Left ventricle myocardium superior (tissue), 1 donor: ENCODE results near the gene CPT1B. TPM values are rescaled to one million over a fixed set of nuclear protein-coding genes. Genes with fewer than 3 reads are reported as not detected.
A peak's percentile ranks its signal among the peaks of the same experiment; 100 is the strongest.
"Not testable (repeated sequence)": the region's sequence is repeated elsewhere in the genome, so short reads cannot be mapped to it uniquely, and the experiment has no call there.

Experiments
- ATAC-seq: fragments of 200-7000 bp; cut with Tn5 transposase; one replicate; pipeline ENCODE4 v1.9.1; 2020; ENCODE audit warnings: mild to moderate bottlenecking, moderate library complexity
- DNase-seq: peaks from one replicate; pipeline ENCODE4 v3.0.0-alpha.2; 2020
- intact Hi-C: fragments of 100-400 bp; cut with micrococcal nuclease; formaldehyde crosslinking; loops from one replicate; pipeline ENCODE4 v1.11.0; 2022
- total RNA-seq: library from RNA; stranded (reverse); fragmentation: NEBNext Ultra II Directional; extraction: Animal tissue kit (Norgen Biotek cat#: 25700); gene quantifications from one replicate; pipeline ENCODE4 v1.2.1, GENCODE V29; 2021
- donor health status: DM: no; HTN: yes; CAD: no; lungs with severe emphysema.

CPT1B gene
- total RNA-seq, 1 donor from 2014 or later, result 458 TPM

DNA sequence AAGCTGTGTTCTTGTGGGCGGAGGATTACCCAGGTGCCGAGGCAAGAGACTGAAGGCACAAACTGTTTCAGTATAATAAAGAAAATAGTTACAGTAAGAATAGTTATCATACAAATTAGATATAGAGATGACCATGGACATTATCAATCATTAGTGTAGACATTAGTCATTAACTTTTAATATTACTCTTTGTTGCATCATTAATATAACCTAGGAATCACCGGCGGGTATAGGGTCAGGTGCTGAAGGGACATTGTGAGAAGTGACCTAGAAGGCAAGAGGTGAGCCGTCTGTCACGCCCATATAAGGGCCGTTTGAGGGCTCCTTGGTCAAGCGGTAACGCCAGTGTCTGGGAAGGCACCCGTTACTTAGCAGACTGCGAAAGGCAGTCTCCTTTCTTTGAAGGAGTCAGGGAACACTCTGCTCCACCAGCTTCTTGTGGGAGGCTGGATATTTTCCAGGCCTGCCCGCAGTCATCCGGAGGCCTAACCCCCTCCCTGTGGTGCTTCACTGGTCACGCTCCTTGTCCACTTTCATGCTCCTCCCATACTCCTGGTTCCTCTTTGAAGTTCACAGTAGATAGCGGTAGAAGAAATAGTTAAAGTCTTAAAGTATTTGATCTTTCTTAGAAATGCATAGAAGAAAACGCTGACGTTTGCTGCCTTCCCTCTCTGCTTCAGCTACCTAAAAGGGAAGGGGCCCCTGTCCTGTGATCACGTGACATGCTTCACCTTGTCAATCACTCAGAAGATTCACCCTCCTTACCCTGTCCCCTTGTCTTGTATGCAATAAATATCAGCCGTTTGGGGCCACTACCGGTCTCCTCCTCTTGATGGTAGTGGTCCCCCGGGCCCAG lies 44.1 kb downstream of the CPT1B start:
- intact Hi-C loops, ATAC-seq: not testable (repeated sequence)
- DNase-seq, result peak; percentile 47

DNA sequence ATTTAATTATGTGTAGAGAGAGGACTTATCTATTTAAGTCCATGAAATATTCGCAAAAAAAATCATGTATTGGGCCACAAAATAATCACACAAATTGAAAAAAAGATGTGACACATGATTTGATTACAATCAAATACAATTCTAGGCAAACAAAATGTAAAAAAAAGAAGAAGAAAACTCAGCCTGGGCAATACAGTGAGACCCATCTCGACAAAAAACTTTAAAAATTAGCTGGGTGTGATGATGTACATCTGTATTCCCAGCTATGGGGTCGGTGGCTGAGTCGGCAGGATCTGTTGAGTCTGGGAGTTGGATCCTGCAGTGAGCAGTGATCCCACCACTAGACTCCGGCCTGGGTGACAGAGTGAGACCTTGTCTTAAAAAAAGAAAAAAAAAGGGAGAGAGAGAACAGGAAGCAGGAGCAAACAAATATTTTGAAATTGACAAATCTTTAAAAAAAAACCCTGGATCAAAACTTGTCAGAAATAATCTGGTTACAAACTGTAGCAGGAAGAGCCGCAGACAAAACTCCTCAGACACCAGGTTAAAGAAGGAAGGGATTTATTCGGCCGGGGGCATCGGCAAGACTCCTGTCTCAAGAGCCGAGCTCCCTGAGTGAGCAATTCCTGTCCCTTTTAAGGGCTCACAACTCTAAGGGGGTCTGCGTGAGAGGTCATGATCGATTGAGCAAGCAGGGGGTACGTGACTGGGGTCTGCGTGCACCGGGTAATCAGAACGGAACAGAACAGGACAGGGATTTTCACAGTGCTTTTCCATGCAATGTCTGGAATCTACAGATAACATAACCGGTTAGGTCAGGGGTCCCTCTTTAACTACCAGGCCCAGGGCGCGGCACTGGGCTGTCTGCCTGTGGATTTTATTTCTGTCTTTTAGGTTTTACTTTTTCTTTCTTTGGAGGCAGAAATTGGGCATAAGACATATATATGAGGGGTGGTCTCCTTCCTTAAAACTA lies 45.1 kb downstream of the CPT1B start:
- intact Hi-C loops, result no loop called here
- ATAC-seq, result no peak
- peak; percentile 21 for DNase-seq

DNA sequence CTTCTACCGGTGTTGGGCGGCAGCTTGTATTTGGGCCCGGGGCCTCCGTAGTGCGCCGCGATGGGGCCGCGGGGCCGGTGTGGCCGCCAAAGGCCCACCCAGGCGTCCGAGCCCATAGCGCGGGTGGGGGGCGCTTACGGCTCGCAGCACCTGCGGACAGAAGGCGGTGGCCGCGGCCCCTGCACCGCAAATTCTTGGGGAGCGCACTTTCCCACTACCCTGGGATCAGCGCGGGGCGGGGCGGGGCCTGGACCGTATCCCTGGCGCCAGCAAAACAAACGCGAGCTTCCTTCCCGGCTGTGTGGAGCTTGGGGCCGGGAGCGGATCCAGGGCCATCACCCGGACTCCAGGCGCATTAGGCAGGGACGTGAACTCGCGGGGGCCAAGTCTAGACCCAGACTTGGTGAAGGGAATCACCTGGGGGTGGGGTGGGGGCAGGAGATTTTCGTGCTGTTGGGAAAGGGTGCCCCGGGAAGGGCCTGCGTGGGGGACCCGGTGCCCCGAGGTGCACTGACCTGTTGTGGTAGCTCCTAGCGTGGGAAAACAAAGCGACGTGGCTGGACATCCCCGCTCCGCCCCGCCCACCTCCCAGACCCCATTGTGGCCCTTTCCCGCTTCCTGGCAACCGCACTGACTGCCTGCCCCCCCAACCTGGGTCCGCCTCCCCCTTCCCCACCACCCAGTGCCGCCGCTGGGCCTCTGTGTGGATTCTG lies 46.1 kb downstream of the CPT1B start:
- peak; percentile 90 for DNase-seq
- intact Hi-C loops, result no loop called here
- peak; percentile 63 for ATAC-seq

DNA sequence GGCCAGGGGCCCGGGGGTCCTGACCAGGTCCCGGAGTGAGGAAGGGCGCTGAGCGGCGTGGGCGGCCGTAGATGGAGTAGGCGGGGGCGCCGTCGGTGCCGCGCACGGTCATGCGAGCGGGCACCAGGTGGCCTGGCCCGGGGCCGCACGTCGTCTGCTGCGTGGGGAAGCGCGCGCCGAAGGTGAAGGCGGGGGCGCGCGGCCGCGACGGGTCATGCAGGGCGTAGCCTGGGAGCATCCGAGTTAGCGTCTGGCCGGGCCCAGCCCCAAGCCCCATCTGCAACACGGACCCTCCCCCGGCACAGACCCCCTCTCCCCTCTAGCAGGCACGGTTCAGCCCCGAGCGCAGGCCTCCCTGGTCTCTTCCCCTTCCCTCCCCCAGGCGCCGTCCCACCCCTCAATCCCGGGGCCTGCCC lies 46.7 kb downstream of the CPT1B start:
- peak; percentile 22 for ATAC-seq
- intact Hi-C loops, result no loop called here
- peak; percentile 77 for DNase-seq

DNA sequence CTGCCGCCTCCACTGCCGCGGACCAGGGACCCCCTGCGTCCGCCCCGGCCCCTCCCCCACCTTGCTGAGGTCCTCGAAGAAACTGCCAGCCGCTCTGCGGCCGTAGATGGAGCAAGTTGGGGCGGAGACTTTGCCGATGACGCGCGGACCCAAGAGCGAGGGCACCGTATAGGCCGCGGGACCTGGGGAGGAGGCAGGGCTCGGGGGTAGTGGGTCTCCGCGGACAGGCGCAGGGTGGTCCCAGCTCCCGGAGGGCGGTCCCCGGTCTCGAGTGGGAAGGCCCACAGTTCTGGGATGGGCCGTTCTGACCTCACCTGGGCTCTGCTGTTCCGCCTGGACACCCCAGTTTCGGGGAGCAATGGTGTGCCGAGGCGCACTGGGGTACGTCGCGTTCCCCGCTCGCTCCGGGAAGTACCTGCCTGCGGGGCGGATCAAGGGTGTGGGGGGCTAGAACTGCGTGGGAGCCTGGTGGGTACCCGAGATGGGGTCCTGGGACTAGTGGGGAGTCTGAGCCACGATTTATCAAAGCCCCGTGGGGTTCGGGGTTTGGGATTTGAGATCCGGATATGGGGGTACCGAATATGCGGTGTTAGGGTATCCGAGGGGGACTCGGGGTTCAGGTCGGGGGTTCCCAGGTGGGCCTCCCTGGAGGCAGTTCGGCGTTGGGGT lies 47.2 kb downstream of the CPT1B start:
- peak; percentile 91 for DNase-seq
- peak; percentile 55 for ATAC-seq
- intact Hi-C loops, result no loop called here

DNA sequence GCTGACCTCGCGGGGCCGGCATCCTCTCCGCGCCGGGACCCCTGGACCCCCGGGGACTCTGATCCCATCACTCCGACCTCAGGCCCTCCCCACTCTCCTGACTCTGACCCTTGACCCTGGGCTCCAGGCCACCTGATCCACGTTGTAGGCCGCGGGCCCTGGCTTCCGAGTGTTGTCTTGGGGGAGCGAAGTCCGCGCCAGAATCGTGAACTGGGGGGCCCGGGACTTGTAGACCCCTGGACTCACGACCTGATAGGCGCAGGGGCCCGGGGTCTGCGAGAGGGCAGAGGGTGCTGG lies 47.7 kb downstream of the CPT1B start:
- intact Hi-C loops, result no loop called here

DNA sequence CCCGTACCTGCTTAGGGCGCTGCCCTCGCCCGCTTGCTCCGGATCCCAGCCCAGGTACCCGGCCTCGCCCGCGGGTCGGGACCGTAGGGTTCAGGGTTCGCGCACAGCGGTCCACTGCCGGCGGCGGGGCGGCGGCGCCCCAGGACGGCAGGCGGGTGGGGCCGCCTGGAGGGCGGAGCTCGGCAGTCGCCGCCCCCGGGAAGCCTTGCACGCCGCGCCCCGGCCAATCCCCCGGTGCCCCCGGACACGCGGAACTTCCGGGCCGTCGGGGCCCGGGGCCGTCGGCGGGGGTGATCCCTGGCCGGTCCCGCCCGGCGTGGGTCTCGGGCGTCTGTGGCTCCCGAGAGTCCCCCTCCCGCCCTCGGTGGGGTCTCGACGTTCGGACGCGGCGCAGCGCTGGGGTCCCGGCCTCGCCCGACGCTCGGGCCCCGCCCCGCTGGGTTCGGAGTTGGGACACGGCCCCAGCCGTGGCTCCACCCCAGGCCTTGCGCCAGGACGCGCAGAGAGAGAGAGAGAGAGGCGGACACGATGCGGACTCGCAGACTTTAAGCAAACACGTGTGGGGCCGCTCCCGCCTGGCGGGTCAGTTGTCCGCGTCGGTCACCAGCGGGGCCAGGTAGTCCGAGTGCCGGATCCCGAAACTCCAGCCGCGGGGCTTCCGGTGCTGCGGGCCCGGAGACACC lies 48.2 kb downstream of the CPT1B start, which contains the start of gene TYMP:
Gene TYMP, minus strand, starts transcription at position 116 of the 683 bp plus-strand sequence. CDS start 303 bp downstream, outside the sequence.
- DNase-seq (peak; percentile 91), ATAC-seq (peak; percentile 50)
- intact Hi-C loops, result no loop called here

More for the DNA sequence above, 47.7 kb downstream of the CPT1B start:
- DNase-seq, result no peak
- ATAC-seq, result no peak

DNA sequence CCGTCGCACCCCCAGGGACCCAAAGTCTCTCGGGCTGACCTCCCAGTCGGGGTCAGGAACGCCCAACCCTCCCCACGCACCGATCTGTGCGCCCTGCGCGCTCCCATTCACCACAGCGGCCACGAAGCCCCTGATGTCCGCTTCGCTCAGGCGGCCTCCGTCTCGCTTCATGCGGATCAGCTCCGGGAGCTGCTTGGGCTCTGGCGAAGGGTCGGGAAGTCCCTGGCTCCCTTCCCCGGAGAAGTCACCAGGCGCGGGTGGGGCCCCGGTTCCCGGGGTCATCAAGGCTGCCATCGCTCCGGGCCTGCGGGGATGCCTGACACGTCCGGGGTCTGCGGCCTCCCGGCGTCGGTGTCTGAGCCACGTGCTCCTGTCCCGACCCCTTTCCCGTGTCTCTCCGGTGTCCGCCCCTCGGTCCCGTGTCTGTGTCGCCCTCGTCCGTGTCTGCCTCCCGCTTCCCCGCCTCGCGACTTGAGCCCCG lies 48.8 kb downstream of the CPT1B start:
- no peak for DNase-seq
- intact Hi-C loops, result no loop called here

DNA sequence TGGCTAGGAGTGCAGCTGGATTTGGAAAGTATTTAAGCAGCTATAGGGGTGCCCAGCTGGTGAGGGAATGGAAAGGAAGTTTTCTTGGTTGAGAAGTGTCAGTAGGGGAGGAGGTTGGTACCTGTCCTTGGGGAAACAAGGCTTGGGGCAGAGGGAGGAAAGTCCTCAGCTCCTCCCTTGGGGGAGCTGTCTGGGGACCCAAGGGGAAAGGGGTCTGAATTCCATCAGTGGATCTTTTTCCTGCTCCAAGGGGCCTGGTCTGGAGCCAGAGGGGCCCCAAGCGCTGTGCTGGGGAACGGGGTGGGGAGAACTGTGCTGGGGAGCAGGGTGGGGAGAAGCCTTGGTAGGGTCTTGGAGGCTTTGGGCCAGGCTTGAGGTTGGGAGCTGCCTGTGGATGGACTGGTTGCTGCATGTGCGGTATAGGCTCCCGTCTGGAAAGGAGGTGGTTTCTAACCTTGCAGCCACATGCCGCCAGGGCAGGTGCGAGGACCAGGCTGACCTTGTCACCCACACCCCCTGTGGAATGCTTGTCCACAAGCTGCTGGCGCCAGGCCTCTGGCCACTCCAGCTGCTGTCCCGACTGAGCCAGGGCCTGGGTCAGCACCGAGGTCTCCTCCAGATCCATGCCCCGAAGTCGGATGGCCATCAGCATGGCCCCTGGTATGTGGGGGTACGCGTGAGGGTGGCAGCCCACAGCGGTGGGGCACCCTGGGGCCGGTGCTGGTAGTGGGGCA lies 49.4 kb downstream of the CPT1B start:
- DNase-seq (peak; percentile 53), ATAC-seq (no peak)
- intact Hi-C loops, result no loop called here

More for the DNA sequence above, 48.8 kb downstream of the CPT1B start:
- no peak for ATAC-seq

DNA sequence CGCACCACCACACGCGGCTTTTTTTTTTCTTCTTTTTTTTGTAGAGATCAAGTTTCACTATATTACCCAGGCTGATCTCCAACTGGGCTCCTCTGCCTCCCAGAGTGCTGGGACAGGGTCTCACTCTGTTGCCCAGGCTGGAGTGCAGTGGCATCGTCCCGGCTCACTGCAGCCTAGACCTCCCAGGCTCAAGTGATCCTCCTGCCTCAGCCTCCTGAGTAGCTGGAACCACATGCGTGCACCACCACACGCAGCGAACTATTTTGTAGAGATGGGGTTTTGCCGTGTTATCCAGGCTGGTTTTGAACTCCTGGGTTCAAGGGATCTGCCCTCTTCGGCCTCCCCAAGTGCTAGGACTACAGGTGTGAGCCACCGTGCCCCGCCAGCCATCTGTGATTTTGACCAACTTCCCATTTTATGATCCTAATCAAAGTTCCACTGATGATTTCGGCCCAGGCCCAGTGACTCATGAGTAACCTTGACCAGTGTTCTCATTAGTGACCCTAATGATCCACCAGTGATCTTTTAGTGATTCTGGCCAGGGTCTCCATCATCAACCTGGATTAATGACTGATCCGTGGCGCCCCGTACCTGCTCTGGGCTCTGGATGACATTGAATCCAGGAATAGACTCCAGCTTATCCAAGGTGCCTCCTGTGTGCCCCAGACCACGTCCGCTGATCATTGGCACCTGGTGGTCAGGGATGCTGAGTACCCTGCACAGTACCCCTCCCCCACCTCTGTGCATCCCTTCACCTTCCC lies 50.1 kb downstream of the CPT1B start:
- DNase-seq (no peak), ATAC-seq (no peak)
- intact Hi-C loops, result no loop called here

DNA sequence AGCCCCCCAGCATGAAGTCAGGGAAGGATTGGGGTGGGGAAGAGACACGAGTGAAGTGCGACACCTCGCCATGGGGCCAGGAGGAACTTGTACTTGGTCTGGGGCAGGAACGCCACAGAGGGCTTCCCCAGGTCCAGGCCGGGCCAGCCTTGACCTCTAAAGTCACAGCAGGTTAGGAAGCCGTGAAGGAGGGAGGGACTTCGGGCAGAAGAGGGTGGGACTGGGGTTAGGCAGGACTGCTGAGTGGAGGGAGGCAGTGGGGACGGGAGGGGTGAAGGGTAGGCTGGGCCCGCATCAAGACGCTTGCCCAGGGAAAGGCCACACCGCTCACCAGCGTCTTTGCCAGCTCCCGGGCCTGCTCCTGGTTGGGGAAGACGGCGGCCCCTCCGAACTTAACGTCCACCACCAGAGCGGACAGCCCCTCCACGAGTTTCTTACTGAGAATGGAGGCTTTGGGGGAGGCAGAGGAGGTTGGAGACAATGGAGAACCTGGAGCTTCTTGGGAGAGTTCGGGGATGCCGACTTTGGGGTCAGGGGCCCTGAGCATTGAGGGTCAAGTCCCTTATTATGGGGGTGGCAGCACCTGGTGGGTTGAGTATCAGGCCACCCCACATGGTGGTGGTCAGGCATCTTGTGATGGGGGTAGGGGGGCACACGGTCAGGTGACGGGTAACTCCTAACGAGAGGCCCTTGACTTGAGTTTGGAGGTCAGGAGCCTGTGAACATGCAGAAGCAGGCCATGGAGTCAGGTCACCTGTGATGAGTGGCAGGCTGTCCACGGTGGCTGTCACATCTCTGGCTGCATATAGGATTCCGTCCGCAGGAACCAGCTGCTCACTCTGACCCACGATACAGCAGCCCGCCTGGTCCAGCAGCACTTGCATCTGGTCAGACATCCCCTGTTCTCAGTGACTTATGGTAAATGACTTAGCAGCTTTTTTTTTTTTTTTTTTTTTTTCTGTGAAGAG lies 51.1 kb downstream of the CPT1B start:
- ATAC-seq (peak; percentile 6), DNase-seq (peak; percentile 73)
- intact Hi-C loops, result no loop called here

DNA sequence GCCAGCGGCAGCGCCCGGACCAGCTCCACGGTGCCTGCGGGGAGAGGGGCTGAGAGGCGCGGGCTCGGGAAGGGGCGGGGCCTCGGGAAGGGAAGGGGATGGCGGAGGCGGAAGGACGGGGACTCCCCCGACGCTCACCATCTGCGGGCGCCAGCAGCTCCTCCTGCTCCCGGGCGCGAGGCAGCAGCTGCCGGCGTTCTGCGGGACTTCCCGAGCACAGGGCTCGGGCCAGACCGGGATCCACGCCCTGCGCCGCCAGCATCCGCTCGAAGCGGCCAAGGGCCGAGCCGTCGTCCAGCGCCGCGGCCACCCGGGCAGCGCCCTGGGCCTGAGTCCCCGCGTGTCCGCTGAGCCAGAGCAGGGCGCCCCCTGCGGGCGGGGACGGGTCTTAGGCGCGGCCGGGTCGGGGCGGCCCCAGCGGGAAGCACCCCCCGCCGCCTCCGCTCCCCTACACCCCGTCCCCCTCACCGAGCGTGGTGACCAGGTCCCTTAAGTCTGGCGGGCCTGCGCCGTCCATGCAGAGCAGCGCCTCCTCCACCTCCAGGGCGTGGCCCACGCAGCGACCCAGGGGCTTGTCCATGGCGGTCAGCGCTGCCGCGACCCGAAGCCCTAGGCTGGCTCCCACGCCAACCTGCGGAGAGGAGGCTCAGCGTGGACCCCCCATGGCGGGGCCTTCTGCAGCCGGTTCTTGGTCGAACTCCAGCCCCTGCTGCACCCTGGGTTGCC lies 52.0 kb downstream of the CPT1B start:
- DNase-seq (peak; percentile 88), ATAC-seq (peak; percentile 41)
- intact Hi-C loops, result no loop called here

DNA sequence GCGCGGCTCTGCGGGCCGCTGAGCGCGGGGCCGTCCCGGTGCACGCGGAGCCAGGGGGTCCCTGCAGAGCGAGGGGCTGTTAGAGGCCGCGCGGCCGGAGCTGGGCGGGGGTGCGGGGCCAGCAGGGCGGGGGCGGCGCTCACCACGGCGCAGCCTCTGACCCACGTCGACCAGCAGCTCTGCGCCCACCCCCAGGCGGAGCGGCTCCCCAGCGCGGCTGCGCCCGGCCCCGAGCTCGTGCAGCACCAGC lies 52.4 kb downstream of the CPT1B start:
- ATAC-seq (peak; percentile 28), DNase-seq (no peak)
- intact Hi-C loops, result no loop called here

DNA sequence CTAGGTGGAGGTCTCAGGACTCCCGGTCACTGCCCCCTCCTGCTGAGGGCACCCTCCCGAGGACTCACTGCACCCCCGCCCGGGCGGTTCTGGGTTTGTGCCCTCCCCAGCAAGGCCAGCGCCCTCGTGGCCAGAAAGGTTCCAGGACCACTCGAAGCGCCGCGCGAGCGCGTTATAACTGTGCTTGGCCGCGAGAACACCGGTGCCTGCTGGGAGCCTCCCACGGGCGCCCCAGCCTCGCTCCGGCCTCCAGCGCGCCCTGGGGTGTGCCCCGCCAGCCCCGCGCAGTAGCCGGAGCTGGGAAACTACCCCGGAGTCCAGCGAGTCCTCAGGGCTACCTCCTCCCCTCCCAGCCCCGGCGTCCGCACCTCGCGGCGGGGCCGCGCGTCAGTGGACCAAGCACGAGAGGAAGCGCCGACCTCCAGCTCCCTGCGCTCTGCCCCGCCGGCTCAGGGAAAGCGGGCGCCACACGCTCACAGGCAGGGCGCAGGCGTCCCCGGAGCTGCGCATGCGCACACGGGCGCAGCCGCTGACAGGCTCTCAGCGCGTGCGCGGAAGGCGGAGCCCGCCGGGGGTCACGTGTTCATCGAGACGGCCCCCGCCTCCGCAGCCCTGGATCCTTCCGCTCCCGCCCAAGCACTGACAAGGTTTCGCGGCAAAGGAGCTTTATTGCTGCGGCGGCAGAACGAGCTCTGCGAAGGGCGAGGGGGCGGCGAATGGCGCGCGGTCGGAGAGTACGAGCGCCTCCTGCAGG lies 52.9 kb downstream of the CPT1B start, which contains the start of gene SCO2:
Gene SCO2, minus strand, starts transcription at position 495 of the 754 bp plus-strand sequence. CDS start 1,187 bp downstream, outside the sequence.
- peak; percentile 99 for DNase-seq
- intact Hi-C loops, result no loop called here
- peak; percentile 75 for ATAC-seq
